SK-N-SH (cell line): Measurements from ENCODE around the gene TBL2. TPM values are rescaled to one million over a fixed set of nuclear protein-coding genes. Genes with fewer than 3 reads are reported as not detected.

ENCODE experiments used
- CTCF ChIA-PET: fragments of 300-600, 350-600 bp; formaldehyde crosslinking; extraction: SDS; loops from one replicate; lab custom pipeline; 2021; lab: Yijun Ruan, JAX
- POLR2A ChIA-PET: fragments of 350-600 bp; sonication (Branson Sonifier 250); formaldehyde crosslinking; extraction: SDS; loops from one replicate; lab custom pipeline; 2020; ENCODE audit warnings: antibody characterized with exemption, inconsistent platforms; lab: Yijun Ruan, JAX
- DNase-seq: peaks from one replicate; pipeline ENCODE4 v3.0.0; 2012
- H2AFZ ChIP-seq: fragments of 200-600 bp; sonication (generic); 2 replicates; pipeline ENCODE4 v1.8.1; 2016; ENCODE audit warnings: antibody characterized with exemption, mild to moderate bottlenecking, low read depth
- H3F3A ChIP-seq: fragments of 200-600 bp; sonication (generic); replicated peaks from 2 replicates; pipeline ENCODE3; 2016; ENCODE audit warnings: antibody characterized with exemption, mild to moderate bottlenecking; ENCODE audit not compliant: insufficient read depth
- H3K27ac ChIP-seq, 2 experiments: fragments of 200-500 bp in 1 of 2; fragments of 200-600 bp in 1 of 2; sonication (Bioruptor generic) in 1 of 2; sonication (generic), shearing (Covaris generic) in 1 of 2; 2 replicates each; pipeline versions ENCODE4 v1.5.1 to v1.6.1; 2014 to 2016; ENCODE audit warnings: low read depth in 2 of 2, inconsistent platforms in 1 of 2, low read length in 1 of 2, mild to moderate bottlenecking in 1 of 2, mixed read lengths in 1 of 2
- H3K27me3 ChIP-seq: fragments of 200-600 bp; sonication (generic), shearing (Covaris generic); 2 replicates; pipeline ENCODE4 v1.6.1; 2016; ENCODE audit warnings: mixed run types; ENCODE audit not compliant: insufficient read depth
- H3K36me3 ChIP-seq, 2 experiments: fragments of 200-500 bp in 1 of 2; fragments of 200-600 bp in 1 of 2; sonication (Bioruptor generic) in 1 of 2; sonication (generic) in 1 of 2; replicated peaks in 1 of 2; 2 replicates each; pipeline versions ENCODE3 to v1.5.1; 2014 to 2016; ENCODE audit warnings: low read length in 1 of 2, mild to moderate bottlenecking in 1 of 2; ENCODE audit not compliant: insufficient read depth in 2 of 2, control insufficient read depth in 1 of 2
- H3K4me1 ChIP-seq, 2 experiments: fragments of 200-500 bp in 1 of 2; fragments of 200-600 bp in 1 of 2; sonication (Bioruptor generic) in 1 of 2; sonication (generic), shearing (Covaris generic) in 1 of 2; 2 replicates each; pipeline versions ENCODE4 v1.5.1 to v1.6.1; 2014 to 2016; ENCODE audit warnings: low read depth in 1 of 2, low read length in 1 of 2, mixed run types in 1 of 2; ENCODE audit not compliant: insufficient read depth in 2 of 2, control insufficient read depth in 1 of 2
- H3K4me2 ChIP-seq: fragments of 200-600 bp; sonication (generic), shearing (Covaris generic); 2 replicates; pipeline ENCODE4 v1.6.1; 2017; ENCODE audit warnings: mixed run types
- H3K4me3 ChIP-seq, 2 experiments: fragments of 200-500 bp in 1 of 2; fragments of 200-600 bp in 1 of 2; sonication (Bioruptor generic) in 1 of 2; sonication (generic), shearing (Covaris generic) in 1 of 2; 2 replicates each; pipeline versions ENCODE4 v1.5.1 to v1.8.1; 2014 to 2016; ENCODE audit warnings: low read depth in 2 of 2, inconsistent platforms in 1 of 2, low read length in 1 of 2, mild to moderate bottlenecking in 1 of 2, mixed read lengths in 1 of 2, moderate library complexity in 1 of 2
- H3K79me2 ChIP-seq: fragments of 200-600 bp; sonication (generic); 2 replicates; pipeline ENCODE4 v1.8.1; 2017; ENCODE audit warnings: mild to moderate bottlenecking; ENCODE audit not compliant: insufficient read depth
- H3K9ac ChIP-seq: fragments of 200-600 bp; sonication (generic); 2 replicates; pipeline ENCODE4 v1.6.1; 2017; ENCODE audit warnings: mixed run types
- H3K9me2 ChIP-seq: fragments of 200-600 bp; sonication (generic); 2 replicates; pipeline ENCODE4 v1.6.1; 2017; ENCODE audit warnings: mixed run types
- H3K9me3 ChIP-seq: fragments of 200-600 bp; sonication (generic); 2 replicates; pipeline ENCODE4 v1.6.1; 2017; ENCODE audit warnings: mixed run types, mild to moderate bottlenecking, moderate library complexity
- H4K20me1 ChIP-seq: fragments of 200-600 bp; sonication (generic); 2 replicates; pipeline ENCODE4 v1.6.1; 2017; ENCODE audit warnings: mild to moderate bottlenecking, mixed run types; ENCODE audit not compliant: insufficient read depth
- CTCF ChIP-seq: fragments of 200-600 bp; sonication (generic); IDR thresholded peaks from 2 replicates; pipeline ENCODE4 v1.6.1; 2017; ENCODE audit warnings: antibody characterized with exemption, mild to moderate bottlenecking, moderate library complexity
- EP300 ChIP-seq, 2 experiments: IDR thresholded peaks; 2 replicates each; pipeline versions ENCODE4 v1.4.0 to v1.6.1; 2012; ENCODE audit warnings: borderline replicate concordance in 1 of 2, low read depth in 1 of 2, low read length in 1 of 2
- IRF3 ChIP-seq: fragments of 150-350 bp; IDR thresholded peaks from 2 replicates; pipeline ENCODE4 v1.6.1; 2016; ENCODE audit warnings: mild to moderate bottlenecking, low read depth, low read length
- JUND ChIP-seq: IDR thresholded peaks from 2 replicates; pipeline ENCODE4 v1.4.0; 2012
- NFIC ChIP-seq: IDR thresholded peaks from 2 replicates; pipeline ENCODE4 v1.4.0; 2012; ENCODE audit warnings: borderline replicate concordance
- PBX3 ChIP-seq: IDR thresholded peaks from 2 replicates; pipeline ENCODE4; 2012
- RAD21 ChIP-seq: IDR thresholded peaks from 2 replicates; pipeline ENCODE4 v1.6.1; 2012; ENCODE audit warnings: mild to moderate bottlenecking, low read length
- REST ChIP-seq: IDR thresholded peaks from 2 replicates; pipeline ENCODE4 v1.6.1; 2012; ENCODE audit warnings: mild to moderate bottlenecking, low read depth, low read length, moderate library complexity
- RFX5 ChIP-seq: IDR thresholded peaks from 2 replicates; pipeline ENCODE4 v1.6.1; 2012; ENCODE audit warnings: mild to moderate bottlenecking, improper control_type of control experiment, low read length
- RXRA ChIP-seq: IDR thresholded peaks from 2 replicates; pipeline ENCODE4 v1.4.0; 2012; ENCODE audit warnings: low read depth, mild to moderate bottlenecking, borderline replicate concordance
- TAF1 ChIP-seq: IDR thresholded peaks from 2 replicates; pipeline ENCODE4 v1.6.1; 2012; ENCODE audit warnings: low read depth, mild to moderate bottlenecking, low read length, moderate library complexity, borderline replicate concordance
- USF2 ChIP-seq: fragments of 150-350 bp; IDR thresholded peaks from 2 replicates; pipeline ENCODE4 v1.6.1; 2017; ENCODE audit warnings: antibody characterized with exemption, low read length, low read depth, borderline replicate concordance
- YY1 ChIP-seq: IDR thresholded peaks from 2 replicates; pipeline ENCODE4 v1.4.0; 2012; ENCODE audit warnings: low read depth, mild to moderate bottlenecking
- ZBTB33 ChIP-seq: IDR thresholded peaks from 2 replicates; pipeline ENCODE4 v1.4.0; 2012; ENCODE audit warnings: low read depth, borderline replicate concordance
- WGBS: methylation state at CpG from one replicate; pipeline ENCODE4 v1.1.6; 2017; ENCODE audit warnings: low lambda C conversion rate; 5-methylcytosine and 5-hydroxymethylcytosine counted together
- polyA plus RNA-seq, 3 experiments: library from polyadenylated mRNA; depleted of rRNA; stranded (reverse); fragments of >200 nt; gene quantifications; 2 replicates each; pipeline ENCODE4 v1.2.3, GENCODE V29; 2012

Gene TBL2
- polyA plus RNA-seq, 1 of the 3 experiments (the other 2 are of a cell fraction), result 63.6 TPM

GRCh38 chr7:73605601-73606220 lies 27.3 kb upstream of the TBL2 start:
- H3K79me2 ChIP-seq, result no peaks in the 10 kb centered on the region
- H4K20me1 ChIP-seq, result no peaks in the 10 kb centered on the region
- no peak for TF ChIP-seq YY1
- TF ChIP-seq RAD21, result no peak
- TF ChIP-seq ZBTB33, result no peak
- no peak for TF ChIP-seq CTCF
- TF ChIP-seq USF2, result no peak
- no peak for TF ChIP-seq TAF1
- no peak for TF ChIP-seq PBX3
- TF ChIP-seq RFX5, result no peak
- no peak for TF ChIP-seq IRF3
- TF ChIP-seq REST, result no peak
- no peak for TF ChIP-seq JUND
- no peak for TF ChIP-seq NFIC
- no peak for TF ChIP-seq RXRA
- TF ChIP-seq EP300 (IDR thresholded peaks at IDR 0.05; ENCODE audit: borderline replicate concordance in 1 of 2, low read depth in 1 of 2, low read length in 1 of 2), result no peak
- TF ChIP-seq, all 33 proteins: peak for 0
- no peaks in the 10 kb centered on the region for H3K9me3 ChIP-seq
- H3K4me1 ChIP-seq, result no peaks in the 10 kb centered on the region; a peak in 1 of 4 replicates
- DNase-seq, result no peak
- WGBS, result 44% methylated on average over 16 of the region's 23 CpGs
- no peaks in the 10 kb centered on the region for H3K9me2 ChIP-seq
- ChIA-PET CTCF (interaction anchor here (1.6 to 16.3 kb wide), 12 partner anchors 11 to 249 kb away, joined by 10 to 326 read pairs (median 54); partner anchors contain the start of genes ABHD11, MLXIPL, STX1A and VPS37D), POLR2A (no interaction called here)
- H2AFZ ChIP-seq, result no peak overlapping the region
- H3K27ac ChIP-seq, result no peak overlapping the region
- H3F3A ChIP-seq, result no peaks in the 10 kb centered on the region
- H3K27me3 ChIP-seq, result peaks cover 13% of the 10 kb centered on the region
- no peak overlapping the region for H3K9ac ChIP-seq
- no peaks in the 10 kb centered on the region for H3K36me3 ChIP-seq
- no peak overlapping the region for H3K4me3 ChIP-seq
- no peak overlapping the region for H3K4me2 ChIP-seq
